ENCODE results near the gene EDEM1.
A peak's percentile ranks its signal among the peaks of the same experiment; 100 is the strongest.

The EDEM1 gene

DNA sequence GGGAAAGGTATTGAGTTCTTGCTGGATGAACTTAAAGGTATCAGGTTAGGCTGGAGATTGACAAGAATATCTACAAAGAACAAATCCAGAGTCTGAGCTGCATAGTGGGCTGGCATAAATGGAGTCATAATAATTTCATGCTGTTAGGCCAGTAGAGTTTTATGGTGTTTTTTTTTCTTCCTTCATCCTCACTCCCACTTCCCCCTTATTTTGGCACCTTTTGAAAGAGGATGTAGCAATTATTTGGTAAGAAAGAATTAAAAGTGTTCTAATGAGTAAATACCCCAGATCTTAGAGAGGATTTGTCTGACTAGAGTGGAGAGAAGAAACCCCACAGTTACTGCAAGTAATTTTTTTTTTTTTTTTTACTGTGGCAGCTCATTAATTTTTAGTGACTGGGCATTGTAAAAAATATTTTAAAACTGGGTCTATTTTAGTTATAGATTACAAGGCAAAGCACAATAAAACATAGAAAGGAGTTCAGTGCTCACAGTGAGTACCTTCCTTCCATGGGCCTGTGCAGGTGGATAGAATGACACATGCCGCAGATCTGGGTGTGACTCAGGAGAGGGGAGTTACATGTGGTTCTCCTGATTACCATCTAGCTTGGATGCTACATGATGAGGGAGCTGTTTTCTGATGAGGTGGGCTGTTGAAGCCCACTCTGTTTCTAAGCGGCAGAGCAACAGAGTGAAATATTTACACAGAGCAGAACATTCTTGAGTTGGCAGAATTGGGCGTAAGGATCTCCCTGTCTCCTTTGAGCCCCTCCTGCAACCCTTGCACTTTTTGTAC is 5.3 kb downstream of the EDEM1 start:
- H3K4me3 ChIP-seq (ENCODE audit: low read depth, low read length): peak overlapping the region; percentile 84; the same call in 1 of the 2 replicates
- DNase-seq (ENCODE audit: low read depth): no peak
- TF ChIP-seq, protein P1, sequence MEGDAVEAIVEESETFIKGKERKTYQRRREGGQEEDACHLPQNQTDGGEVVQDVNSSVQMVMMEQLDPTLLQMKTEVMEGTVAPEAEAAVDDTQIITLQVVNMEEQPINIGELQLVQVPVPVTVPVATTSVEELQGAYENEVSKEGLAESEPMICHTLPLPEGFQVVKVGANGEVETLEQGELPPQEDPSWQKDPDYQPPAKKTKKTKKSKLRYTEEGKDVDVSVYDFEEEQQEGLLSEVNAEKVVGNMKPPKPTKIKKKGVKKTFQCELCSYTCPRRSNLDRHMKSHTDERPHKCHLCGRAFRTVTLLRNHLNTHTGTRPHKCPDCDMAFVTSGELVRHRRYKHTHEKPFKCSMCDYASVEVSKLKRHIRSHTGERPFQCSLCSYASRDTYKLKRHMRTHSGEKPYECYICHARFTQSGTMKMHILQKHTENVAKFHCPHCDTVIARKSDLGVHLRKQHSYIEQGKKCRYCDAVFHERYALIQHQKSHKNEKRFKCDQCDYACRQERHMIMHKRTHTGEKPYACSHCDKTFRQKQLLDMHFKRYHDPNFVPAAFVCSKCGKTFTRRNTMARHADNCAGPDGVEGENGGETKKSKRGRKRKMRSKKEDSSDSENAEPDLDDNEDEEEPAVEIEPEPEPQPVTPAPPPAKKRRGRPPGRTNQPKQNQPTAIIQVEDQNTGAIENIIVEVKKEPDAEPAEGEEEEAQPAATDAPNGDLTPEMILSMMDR (IDR thresholded peaks at IDR 0.05; ENCODE audit: low read depth, low read length, missing control alignments): no peak

DNA sequence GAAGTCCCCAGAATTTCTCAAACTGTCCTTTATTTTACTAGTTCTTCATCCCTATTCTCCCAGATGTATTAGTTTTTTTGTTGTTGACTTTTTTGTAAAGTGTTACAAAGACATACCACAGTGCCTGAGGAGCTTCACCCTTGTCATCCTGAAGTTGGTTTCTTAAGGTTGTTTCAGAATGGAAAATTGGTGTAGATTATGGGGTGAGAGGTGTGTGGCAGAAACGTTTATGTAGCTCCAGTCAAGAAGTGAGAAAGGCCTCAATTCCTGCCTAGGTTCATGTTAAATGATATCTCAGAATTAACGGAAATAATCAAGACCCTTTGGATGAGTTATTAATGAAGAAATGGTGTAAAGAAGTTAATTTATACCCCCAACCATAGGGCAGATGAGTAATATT is 6.8 kb downstream of the EDEM1 start:
- no peak overlapping the region; the same call in 1 of the 2 replicates for H3K4me3 ChIP-seq (ENCODE audit: low read depth, low read length)
- TF ChIP-seq, protein P1 (IDR thresholded peaks at IDR 0.05; ENCODE audit: low read depth, low read length, missing control alignments): no peak
- no peak for DNase-seq (ENCODE audit: low read depth)

DNA sequence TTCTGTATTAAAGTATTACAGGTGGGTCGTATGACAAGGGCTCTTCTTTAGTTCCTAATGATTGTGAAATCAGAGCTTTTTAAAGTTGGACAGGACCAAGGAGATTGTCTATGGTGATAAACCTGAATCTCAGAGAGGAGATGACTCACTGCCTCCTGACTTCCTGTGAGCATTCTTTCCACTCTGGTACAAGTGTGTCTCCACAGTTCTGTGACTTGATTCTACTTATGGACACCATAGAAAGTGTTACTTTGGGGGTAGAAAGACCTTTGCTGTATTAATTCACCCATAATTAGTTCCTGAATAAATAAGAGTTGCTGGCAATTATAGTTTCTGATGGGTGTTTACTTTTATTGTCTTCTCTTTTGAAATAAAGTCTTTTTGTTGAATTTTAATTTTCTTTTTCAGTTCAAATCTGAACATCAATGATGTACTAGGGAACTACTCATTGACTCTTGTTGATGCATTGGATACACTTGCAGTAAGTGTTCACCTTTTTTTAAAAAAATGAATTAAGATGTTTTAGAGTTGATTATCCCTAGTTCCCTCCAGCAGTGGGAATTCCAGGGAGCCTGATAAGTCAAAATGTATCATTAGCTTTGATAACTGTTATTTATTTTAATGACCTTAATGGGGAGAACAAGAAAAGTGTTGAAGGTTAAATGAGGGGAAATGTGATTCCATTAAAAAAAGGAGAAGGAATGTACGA is 7.4 kb downstream of the EDEM1 start:
- TF ChIP-seq, protein P1 (IDR thresholded peaks at IDR 0.05; ENCODE audit: low read depth, low read length, missing control alignments): no peak
- no peak for DNase-seq (ENCODE audit: low read depth)
- no peak overlapping the region for H3K4me3 ChIP-seq (ENCODE audit: low read depth, low read length)

DNA sequence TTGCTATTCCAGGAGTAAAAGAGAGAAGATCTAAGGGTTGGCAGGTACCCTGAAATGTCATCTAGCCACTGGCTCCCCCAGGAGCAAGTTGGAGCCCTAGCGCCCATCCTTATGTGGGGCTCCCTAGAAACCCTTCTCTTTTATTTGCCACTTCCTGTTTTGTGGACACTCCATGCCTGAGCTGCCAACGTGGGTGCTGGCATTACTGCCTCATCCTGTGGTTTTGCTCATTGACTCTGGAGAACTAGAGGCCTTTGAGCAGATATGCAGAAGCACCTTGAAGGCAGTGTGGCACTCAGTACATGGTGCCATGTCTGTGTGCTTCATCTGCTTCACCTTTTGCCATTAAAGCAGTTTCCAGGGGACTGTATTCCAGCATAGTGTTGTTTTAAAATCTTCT is 8.1 kb downstream of the EDEM1 start:
- TF ChIP-seq, protein P1 (IDR thresholded peaks at IDR 0.05; ENCODE audit: low read depth, low read length, missing control alignments): no peak
- no peak for DNase-seq (ENCODE audit: low read depth)
- H3K4me3 ChIP-seq (ENCODE audit: low read depth, low read length): no peak overlapping the region

DNA sequence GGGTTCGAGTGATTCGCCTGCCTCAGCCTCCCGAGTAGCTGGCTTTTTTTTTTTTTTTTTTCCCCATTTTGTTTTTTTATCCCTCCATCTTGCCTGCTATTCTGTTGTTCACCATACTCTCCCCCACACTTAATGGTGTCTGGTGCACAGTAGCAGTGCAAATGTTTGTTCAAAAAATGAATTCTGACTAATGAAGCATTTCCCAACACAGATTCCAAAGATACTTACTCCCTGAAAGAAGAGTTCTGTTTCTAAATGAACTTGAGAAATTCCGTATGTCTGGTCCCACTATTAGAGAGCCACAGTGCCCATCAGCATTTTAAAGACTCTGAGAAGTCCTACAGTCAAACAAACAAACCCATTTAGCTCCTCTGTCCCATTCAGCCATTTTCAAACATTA is 9.5 kb downstream of the EDEM1 start:
- no peak for DNase-seq (ENCODE audit: low read depth)
- H3K4me3 ChIP-seq (ENCODE audit: low read depth, low read length): peak overlapping the region; percentile 10; the same call in 1 of the 2 replicates
- TF ChIP-seq, protein P1 (IDR thresholded peaks at IDR 0.05; ENCODE audit: low read depth, low read length, missing control alignments): no peak

DNA sequence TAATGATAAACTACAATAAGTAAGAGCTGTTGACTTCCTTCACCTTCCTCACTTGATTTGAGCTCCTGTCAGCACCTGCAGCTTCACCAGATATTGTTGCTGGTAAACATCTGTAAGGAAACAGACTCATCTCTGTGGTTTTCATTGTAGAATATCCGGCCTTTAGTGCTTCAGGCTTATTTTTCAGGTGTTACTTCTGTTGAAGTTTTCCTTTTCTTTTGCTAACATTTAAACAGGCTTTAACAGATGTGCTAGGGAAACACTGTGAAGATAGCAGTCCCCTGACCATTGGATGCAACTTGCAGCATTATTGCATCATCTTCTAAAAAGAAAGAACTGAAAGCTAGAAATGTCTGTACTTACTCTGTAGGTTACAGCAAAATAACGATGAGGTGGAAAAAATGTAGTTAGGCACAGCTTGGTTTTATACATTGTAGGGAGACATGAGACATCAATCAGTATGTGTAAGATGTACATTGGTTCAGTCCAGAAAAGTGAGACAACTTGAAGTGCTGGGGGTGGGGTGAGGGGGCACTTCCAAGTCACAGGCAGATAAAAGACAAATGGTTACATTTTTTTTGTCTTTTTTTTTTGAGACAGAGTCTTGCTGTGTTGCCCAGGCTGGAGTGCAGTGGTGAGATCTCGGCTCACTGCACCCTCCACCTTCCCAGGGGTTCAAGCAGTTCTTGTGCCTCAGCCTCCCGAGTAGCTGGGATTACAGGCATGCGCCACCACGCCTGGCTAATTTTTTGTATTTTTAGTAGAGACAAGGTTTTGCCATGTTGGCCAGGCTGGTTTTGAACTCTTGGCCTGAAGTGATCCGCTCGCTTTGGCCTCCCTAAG is 10.2 kb downstream of the EDEM1 start:
- TF ChIP-seq, protein P1 (IDR thresholded peaks at IDR 0.05; ENCODE audit: low read depth, low read length, missing control alignments): no peak
- peak; percentile 83 for DNase-seq (ENCODE audit: low read depth)
- H3K4me3 ChIP-seq (ENCODE audit: low read depth, low read length): peak overlapping the region; percentile 10; the same call in 1 of the 2 replicates

Data from GM12864 (cell line).